ENCODE measurements around the gene KRT79.

Gene KRT79

GRCh38 chr12:52813885-52814709 lies 20.0 kb downstream of the KRT79 start, which contains the start of gene KRT4:
KRT4 (minus strand) TSS chr12:52814116; CDS start chr12:52814058, 58 bp downstream.
- TF ChIP-seq CTCF (IDR thresholded peaks at IDR 0.05; ENCODE audit: insufficient read depth, low read length, missing control alignments), result no peak
- no peak for DNase-seq (ENCODE audit: low read depth, low spot score)
- ChIA-PET POLR2A (no interaction called here), CTCF (interaction anchor here (1.5 kb wide), 1 partner anchor 9 kb away, joined by 4 read pairs; no protein-coding TSS in a partner anchor)
- H3K4me3 ChIP-seq (ENCODE audit: low read depth, low read length), result no peak within 1 kb of the TSS

GRCh38 chr12:52813203-52813819 lies 20.8 kb downstream of the KRT79 start:
- TF ChIP-seq CTCF (IDR thresholded peaks at IDR 0.05; ENCODE audit: insufficient read depth, low read length, missing control alignments), result no peak
- ChIA-PET POLR2A (no interaction called here), CTCF (interaction anchor here (1.5 kb wide), 2 partner anchors 9 to 72 kb away, joined by 4 to 5 read pairs; no protein-coding TSS in a partner anchor)
- DNase-seq (ENCODE audit: low read depth, low spot score), result no peak
- no peak overlapping the region for H3K4me3 ChIP-seq (ENCODE audit: low read depth, low read length)

GRCh38 chr12:52812749-52813148 lies 21.4 kb downstream of the KRT79 start:
- CTCF ChIA-PET, result interaction anchor here (1.5 kb wide), 2 partner anchors 10 to 72 kb away, joined by 4 to 5 read pairs; no protein-coding TSS in a partner anchor
- POLR2A ChIA-PET, result no interaction called here
- no peak for DNase-seq (ENCODE audit: low read depth, low spot score)
- no peak for TF ChIP-seq CTCF (IDR thresholded peaks at IDR 0.05; ENCODE audit: insufficient read depth, low read length, missing control alignments)
- H3K4me3 ChIP-seq (ENCODE audit: low read depth, low read length), result no peak overlapping the region

GRCh38 chr12:52812073-52812400 lies 22.1 kb downstream of the KRT79 start:
- no peak for DNase-seq (ENCODE audit: low read depth, low spot score)
- CTCF ChIA-PET, result interaction anchor here (1.5 kb wide), 1 partner anchor 73 kb away, joined by 5 read pairs; no protein-coding TSS in a partner anchor
- TF ChIP-seq CTCF (IDR thresholded peaks at IDR 0.05; ENCODE audit: insufficient read depth, low read length, missing control alignments), result no peak
- POLR2A ChIA-PET, result no interaction called here
- no peak overlapping the region for H3K4me3 ChIP-seq (ENCODE audit: low read depth, low read length)

GRCh38 chr12:52811191-52812072 lies 22.7 kb downstream of the KRT79 start:
- ChIA-PET CTCF (no interaction called here), POLR2A (no interaction called here)

More at GRCh38 chr12:52811191-52812072, 22.7 kb downstream of the KRT79 start:
- no peak overlapping the region for H3K4me3 ChIP-seq (ENCODE audit: low read depth, low read length)
- DNase-seq (ENCODE audit: low read depth, low spot score), result no peak
- no peak for TF ChIP-seq CTCF (IDR thresholded peaks at IDR 0.05; ENCODE audit: insufficient read depth, low read length, missing control alignments)
